ENCODE measurements around the gene PSMA5. TPM values are rescaled to one million over a fixed set of nuclear protein-coding genes. Genes with fewer than 3 reads are reported as not detected.
"Not testable (repeated sequence)": the region's sequence is repeated elsewhere in the genome, so short reads cannot be mapped to it uniquely, and the experiment has no call there.

PSMA5 gene
- total RNA-seq, 1 donor: 56.1 TPM

- no peak overlapping the region for H3K4me3 ChIP-seq (ENCODE audit: low read depth, low read length)
- TF ChIP-seq CTCF (IDR thresholded peaks at IDR 0.05; ENCODE audit: insufficient read depth, low read length): no peak
- DNase-seq (ENCODE audit: low read depth): no peak
Measured at GRCh38 chr1:109447524-109447923, 21.3 kb upstream of the PSMA5 start.

GRCh38 chr1:109445949-109446695 is 19.9 kb upstream of the PSMA5 start:
- H3K4me3 ChIP-seq (ENCODE audit: low read depth, low read length): not testable (repeated sequence)

GRCh38 chr1:109444346-109444745 is 18.1 kb upstream of the PSMA5 start:
- DNase-seq (ENCODE audit: low read depth): no peak
- no peak overlapping the region for H3K4me3 ChIP-seq (ENCODE audit: low read depth, low read length)
- TF ChIP-seq CTCF (IDR thresholded peaks at IDR 0.05; ENCODE audit: insufficient read depth, low read length): no peak

More at GRCh38 chr1:109445949-109446695, 19.9 kb upstream of the PSMA5 start:
- DNase-seq (ENCODE audit: low read depth): not testable (repeated sequence)

GRCh38 chr1:109443476-109443875 is 17.2 kb upstream of the PSMA5 start:
- H3K4me3 ChIP-seq (ENCODE audit: low read depth, low read length): no peak overlapping the region
- TF ChIP-seq CTCF (IDR thresholded peaks at IDR 0.05; ENCODE audit: insufficient read depth, low read length): no peak
- DNase-seq (ENCODE audit: low read depth): peak; percentile 10

GRCh38 chr1:109441069-109441468 is 14.8 kb upstream of the PSMA5 start:
- no peak overlapping the region for H3K4me3 ChIP-seq (ENCODE audit: low read depth, low read length)
- no peak for TF ChIP-seq CTCF (IDR thresholded peaks at IDR 0.05; ENCODE audit: insufficient read depth, low read length)
- peak; percentile 17 for DNase-seq (ENCODE audit: low read depth)

- H3K4me3 ChIP-seq (ENCODE audit: low read depth, low read length): no peak overlapping the region
- TF ChIP-seq CTCF (IDR thresholded peaks at IDR 0.05; ENCODE audit: insufficient read depth, low read length): no peak
- DNase-seq (ENCODE audit: low read depth): peak; percentile 88
Measured at GRCh38 chr1:109438798-109439297, 12.6 kb upstream of the PSMA5 start.

GRCh38 chr1:109434484-109434883 is 8.2 kb upstream of the PSMA5 start:
- no peak for DNase-seq (ENCODE audit: low read depth)
- no peak for TF ChIP-seq CTCF (IDR thresholded peaks at IDR 0.05; ENCODE audit: insufficient read depth, low read length)
- no peak overlapping the region for H3K4me3 ChIP-seq (ENCODE audit: low read depth, low read length)

All from fibroblast of the aortic adventitia (primary cell).